HG03175 (cell line): ENCODE data around the gene RIN3.
"Not testable (repeated sequence)": the region's sequence is repeated elsewhere in the genome, so short reads cannot be mapped to it uniquely, and the experiment has no call there.

Experiments
- ATAC-seq: cut with Tn5 transposase; IDR thresholded peaks from one replicate; pipeline ENCODE4 v1.9.1; 2021; ENCODE audit warnings: mild to moderate bottlenecking, moderate library complexity; ENCODE audit not compliant: unreplicated experiment

RIN3 gene

GRCh38 chr14:92527721-92528120 is 14.1 kb downstream of the RIN3 start:
- no peak for ATAC-seq

DNA sequence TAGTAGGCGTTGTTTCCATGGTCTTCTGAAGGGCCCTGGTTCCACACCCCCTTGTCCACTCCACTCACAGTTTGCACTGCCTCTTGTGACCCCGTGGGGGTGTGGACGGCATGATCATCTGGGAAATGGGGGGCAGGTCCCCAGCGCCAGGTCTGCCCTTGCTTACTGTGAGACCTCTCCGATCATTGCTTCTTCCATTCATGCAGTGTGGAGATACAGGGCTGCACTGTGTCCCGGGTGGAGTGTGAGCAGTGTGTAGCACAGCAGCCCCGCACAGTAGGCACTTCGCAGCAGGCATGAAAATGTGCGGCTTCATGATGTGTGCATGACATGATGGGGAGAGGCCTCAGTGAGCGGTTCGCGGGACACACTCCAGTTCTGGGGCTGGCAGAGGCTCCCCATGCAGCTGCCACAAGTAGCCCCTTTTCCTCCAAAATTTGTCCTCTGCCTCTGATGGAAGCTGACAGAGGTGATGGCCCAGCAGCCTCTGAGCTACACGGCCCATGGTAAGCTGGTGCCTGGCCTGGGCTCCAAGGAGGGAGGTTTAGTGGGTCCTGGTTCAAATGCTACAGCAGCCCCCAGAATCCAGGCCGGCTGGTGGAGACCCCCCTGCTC is 15.0 kb downstream of the RIN3 start:
- ATAC-seq: no peak

DNA sequence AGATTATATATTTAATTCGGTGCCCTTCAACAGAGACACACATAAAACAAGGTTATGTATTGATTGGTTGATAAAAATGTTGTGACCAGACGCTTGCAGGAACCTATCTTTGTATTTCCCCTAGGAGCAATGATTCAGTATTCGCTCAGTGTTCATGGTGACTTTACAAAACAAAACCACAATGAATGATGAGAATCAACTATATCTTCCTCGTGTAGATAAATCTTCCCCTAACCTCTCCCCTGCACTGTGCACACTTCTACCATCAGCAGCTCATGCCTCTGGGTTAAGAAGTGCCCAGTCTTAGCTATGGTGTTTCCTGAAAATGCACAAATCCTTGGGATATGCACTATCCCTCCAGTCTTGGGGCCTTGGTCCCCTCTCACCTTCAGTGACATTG is 16.3 kb downstream of the RIN3 start:
- no peak for ATAC-seq

DNA sequence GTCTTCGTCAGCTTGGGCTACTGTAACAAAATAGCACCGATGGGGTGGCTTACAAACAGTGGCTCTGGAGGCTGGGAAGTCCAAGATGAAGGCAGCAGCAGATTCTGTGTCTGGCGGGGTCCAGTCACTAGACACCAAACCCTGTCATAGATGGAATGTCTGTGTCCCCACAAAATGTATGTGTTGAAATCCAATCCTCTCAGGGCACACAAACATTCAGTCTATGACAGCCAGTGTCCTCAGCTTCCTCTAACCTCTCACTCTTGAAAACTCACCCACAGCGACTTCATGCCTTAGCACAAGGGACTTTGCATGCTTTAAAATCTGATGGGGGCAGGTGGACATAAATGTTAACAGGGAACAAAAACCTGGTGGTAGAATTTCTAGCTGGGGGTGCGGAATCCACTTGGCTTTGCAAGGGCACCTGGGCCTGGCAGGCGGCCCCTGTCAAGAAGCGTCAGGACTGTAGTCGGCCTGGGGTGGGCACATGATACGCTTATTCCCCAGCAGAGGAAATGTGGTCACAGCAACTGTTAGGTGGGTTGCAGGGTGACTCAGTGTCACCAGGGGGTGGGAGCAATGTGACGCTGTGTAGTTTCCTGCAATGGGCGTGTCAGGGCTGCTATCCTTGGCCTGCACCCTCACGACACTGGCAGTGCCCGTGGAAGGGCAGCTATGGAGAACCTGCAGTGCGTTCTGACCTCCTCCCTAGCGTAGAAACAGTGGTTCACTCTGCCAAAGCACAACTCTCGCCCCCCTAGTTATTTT is 17.7 kb downstream of the RIN3 start:
- ATAC-seq: peak; percentile 68

DNA sequence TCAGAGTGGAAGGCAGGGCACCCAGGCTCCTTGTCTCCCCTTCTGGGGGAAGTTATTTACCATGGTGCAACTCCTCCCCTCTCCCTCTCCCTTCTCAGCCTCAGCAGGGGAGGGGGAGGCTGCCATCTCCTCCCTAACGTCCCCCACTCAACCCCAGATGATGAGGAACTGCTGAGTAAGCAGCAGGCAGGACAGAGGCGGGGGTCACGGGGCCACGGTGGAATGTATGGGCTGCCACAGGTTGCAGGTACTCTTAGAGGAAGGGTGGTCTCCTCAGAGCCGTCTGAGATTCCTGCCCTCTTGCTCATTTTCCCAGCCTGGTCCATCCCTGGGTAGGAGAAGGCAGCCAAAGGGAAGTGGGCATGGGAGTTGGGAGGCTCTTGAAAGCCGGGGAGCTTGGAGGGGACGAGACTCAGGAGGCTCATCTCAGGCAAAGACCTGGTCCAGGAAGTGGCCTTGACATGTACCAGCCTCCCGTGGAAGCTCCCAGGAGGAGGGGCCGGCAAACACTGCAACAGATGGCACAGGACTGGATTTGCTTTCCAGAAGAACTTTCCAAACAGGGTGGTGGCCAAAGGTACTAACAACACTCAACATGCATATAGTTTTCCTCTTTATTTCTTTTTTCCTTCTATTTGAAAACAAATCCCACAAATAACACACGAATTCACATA is 19.0 kb downstream of the RIN3 start:
- no peak for ATAC-seq

- no peak for ATAC-seq
Observed at GRCh38 chr14:92534932-92535643, 21.5 kb downstream of the RIN3 start.

DNA sequence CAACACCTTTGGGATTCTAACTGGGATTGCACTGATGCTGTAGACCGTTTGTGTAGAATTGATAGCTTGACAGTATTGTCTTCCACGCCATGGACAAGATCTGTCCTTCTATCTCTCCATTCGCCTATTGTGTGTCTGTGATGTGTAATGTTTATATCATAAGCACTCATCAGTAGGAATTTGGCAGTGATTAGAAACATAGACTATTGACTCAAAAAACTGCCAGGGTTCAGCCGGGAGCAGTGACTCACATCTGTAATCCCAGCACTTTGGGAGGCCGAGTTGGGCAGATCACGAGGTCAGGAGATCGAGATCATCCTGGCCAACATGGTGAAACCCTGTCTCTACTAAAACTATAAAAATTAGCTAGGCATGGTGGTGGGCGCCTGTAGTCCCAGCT is 22.6 kb downstream of the RIN3 start:
- not testable (repeated sequence) for ATAC-seq

DNA sequence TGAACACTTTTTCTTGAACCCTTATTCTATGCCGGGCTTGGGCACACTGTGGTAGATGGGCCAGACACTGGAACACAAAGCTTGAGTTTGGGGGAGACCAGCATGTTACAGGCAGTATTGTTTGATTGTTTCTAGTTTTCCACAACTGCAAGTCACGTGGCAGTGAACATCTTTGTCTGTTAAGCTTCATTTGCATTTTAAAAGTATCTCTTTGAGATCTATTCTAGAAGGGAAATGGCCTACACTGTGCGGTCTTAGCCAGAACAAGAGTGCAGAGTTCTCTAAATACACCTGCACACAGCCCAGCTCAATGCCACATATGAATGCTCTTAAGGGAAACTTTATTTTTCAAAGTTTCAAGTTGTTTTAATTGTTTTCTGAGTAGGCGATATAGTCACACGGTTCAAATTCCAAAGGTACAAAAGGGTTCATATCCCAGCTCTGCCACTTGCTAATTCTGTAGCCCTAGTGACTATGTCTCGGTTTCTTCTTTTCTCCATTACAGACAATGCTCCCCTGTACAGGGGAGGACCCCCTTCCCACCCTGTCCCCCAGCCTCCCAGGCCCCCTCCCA is 24.9 kb downstream of the RIN3 start:
- peak; percentile 68 for ATAC-seq

GRCh38 chr14:92539419-92539818 is 25.8 kb downstream of the RIN3 start:
- ATAC-seq: no peak

DNA sequence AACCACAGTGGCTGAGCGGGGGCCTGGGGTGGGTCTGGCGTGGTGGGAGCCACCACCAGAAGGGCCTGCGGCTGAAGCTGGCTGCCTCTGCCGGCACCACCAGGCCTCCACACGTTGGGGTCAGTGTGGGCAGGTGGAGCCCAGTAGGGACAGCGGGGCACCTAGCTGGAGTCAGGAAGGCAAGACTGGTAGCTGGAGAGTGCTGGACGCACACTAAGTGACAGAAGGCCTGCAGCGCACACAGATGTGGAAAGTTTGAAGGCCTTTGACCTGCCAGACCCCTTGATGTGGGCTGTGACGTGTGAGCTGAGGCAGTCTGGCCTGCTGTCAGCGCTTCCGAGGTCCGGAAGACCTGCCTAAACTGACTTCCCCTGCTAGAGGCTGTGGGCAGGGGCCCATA is 26.3 kb downstream of the RIN3 start:
- no peak for ATAC-seq

GRCh38 chr14:92540472-92541048 is 27.0 kb downstream of the RIN3 start:
- no peak for ATAC-seq

DNA sequence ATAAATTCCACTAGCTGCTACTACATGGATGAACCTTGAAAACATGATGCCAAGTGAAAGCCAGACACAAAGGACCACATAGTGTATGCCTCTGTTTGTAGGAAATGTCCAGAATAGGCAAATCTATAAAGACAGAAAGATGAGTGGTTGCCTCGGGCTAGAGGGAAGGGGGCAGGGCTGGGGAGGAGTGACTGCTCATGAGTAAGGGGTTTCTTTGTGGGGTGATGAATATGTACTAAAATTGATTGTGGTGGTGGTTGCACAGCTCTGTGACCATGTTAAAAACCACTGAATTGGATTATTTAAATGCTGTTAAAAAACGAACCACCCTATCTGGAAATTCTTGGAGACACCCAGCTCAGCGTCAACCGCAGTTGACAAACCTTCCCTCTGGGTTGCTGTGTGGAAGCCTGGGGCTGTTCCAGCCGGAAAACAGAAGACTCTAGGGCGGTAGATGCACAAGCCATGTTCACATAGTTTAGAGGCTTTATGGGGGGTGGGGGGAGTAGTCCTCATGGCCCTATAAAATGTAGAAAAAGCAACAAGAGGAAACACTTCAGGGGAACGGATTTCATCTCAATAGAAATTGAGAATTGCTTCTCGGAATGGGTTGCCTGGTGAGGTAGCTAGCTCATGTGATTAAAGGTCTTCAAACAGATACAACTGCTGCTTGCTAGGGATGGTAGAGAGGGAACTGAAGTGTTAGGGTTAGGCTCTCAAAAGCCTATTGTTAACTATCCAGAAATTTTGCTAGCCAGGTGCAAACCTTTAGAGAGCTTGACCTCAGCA is 29.4 kb downstream of the RIN3 start:
- ATAC-seq: no peak

- ATAC-seq: no peak
Observed at GRCh38 chr14:92544051-92544720, 30.6 kb downstream of the RIN3 start.

- ATAC-seq: no peak
Observed at GRCh38 chr14:92546347-92547053, 32.9 kb downstream of the RIN3 start.

DNA sequence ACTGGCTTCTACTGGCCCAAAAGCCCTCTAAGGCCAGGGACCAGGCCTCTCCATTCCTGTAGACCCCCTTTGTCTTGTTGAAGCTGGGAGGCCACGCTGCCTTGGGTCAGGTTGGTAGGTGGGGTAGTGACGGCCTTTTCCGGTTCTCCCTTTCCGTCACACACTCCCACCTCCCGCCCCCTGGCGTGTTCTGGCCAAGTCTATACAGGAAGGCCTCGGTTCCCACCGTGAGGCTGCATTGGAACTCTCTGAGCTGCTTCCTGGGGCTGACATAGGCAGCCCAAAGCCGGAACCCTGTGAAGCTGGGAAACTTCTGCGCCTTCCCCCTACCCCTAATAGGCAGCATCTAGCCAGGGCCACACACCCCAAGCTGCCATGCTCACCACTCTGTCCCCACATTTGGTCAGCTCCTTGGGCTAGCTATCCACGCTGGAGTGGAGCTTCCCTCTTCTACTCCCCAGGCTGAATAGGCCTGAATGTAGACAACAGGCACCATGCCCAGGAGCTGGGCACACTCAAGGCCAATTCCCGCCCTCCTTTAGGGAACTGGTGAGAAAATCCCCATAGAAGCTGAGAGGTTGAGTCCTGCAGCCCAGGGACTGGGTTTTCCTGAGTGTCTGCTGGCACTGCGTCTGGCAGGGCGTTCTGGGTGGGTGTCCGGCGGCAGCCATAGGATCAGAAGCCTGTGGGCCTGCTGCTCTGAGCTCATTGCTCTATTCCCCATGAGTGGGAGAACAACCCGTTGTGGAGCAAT is 35.7 kb downstream of the RIN3 start:
- no peak for ATAC-seq

GRCh38 chr14:92549859-92550230 is 36.3 kb downstream of the RIN3 start:
- ATAC-seq: no peak

DNA sequence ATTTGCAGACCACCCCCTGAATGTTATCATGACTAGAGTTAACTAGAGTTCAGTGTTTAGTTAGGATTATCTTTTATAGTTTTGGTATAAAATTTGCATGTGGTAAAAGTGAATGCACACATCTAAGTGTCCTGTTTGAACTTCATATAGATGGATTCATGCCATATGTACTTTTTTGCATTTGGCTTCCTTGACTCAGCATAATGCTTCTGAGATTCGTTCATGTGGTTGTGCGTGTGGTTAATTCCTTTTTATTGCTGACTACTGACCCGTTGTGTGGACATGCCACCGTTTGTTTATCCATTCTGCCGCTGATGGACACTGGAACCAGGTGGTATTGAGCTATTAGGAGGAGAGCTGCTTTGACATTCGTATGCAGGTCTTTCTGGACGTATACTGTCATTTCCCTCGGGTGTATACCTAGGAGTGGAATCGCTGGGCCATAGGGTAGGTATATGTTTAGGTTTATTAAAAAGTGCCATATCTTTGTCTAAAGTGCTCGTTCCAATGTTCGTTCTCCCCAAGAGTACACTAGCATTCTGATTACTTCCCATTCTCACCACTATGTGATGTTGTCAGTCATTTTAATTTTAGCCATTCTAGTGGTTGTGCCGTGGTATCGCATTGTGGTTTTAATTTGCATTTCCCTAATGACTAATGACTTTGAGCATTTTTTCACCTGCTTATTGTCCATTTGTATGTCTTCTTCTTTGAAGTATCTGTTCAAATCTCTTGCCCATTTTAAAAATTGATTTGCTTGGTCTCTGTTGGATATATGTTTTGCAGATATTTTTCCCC is 37.7 kb downstream of the RIN3 start:
- peak; percentile 81 for ATAC-seq
